HG03520 (cell line): ENCODE data around the gene TPD52L1.
A peak's percentile ranks its signal among the peaks of the same experiment; 100 is the strongest.
"Not testable (repeated sequence)": the region's sequence is repeated elsewhere in the genome, so short reads cannot be mapped to it uniquely, and the experiment has no call there.

Experiments used
- ATAC-seq: cut with Tn5 transposase; IDR thresholded peaks from one replicate; pipeline ENCODE4 v1.9.1; 2021; ENCODE audit warnings: mild to moderate bottlenecking, moderate library complexity; ENCODE audit not compliant: unreplicated experiment

The TPD52L1 gene, protein sequence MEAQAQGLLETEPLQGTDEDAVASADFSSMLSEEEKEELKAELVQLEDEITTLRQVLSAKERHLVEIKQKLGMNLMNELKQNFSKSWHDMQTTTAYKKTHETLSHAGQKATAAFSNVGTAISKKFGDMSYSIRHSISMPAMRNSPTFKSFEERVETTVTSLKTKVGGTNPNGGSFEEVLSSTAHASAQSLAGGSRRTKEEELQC

DNA sequence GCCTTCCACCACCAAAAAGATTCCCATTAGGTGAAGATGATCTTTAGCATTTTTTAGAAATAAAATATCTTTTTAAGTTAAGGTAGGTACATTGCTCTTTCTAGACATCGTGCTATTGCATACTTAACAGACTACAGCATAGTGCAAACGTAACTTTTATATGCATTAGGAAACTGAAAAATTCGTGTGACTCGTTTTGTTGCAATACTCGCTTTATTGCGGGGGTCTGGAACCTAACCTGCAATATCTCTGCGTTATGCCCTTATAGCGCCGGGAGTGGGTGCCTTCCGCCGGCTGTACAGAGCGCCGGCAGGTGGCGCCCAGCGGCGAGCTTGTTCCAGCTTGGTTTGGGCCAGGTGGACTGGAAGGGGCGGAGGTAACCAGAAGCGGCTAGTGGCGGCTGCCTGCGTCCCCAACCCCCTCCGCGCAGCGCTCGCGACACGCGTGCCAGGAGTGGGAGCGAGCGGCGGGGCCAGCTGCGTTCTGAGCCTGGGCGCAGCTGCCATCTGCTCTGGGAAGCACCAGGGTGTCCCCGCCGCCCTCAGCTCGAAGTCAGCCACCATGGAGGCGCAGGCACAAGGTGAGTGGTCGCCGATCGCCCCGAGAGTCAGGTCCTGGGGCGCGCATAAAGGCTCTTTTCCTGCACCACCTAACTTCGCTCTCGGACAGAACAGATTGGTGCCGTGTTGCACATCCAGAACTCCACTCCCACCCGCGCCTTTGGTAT, at the start of gene TPD52L1:
Gene TPD52L1 (plus strand): TSS at position 383 of the 727 bp plus-strand sequence. CDS start 179 bp downstream, at position 562.
- ATAC-seq, result peak; percentile 95

DNA sequence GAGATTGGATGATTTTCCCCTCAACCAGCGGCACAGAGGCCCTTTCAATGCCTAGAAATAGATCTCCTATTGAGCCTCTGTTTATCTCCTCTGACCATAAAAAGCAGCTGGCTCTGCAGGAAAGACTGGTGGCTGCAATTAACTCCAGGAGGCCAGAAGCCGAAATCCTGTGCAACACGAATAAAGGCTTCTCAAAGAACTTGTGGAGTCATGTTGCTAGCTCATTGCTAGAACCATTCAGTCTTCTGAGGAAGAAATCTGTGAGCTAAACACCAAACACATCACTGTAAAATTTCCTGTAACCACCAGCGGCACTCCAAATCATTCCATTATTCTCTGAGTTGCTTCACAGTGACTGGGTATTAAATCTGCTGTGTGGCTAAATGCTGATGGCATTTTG, 49.1 kb upstream of the TPD52L1 start:
- no peak for ATAC-seq

DNA sequence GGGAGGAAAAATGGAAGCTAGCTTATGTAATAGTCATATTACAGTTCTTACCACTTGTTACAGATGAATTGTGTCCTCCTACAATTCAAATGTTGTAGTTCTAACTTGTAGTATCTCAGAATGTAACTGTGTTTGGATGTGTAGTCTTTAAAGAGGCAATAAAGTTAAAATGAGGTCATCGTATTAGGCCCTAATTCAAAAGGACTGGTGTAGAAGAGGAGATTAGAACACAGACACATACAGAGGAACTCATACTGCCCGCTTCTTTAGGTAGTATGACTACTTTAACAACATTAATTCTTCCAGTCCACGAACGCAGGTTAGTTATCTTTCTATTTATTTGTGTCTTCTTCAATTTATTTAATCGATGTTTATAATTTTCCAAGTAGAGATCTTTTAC, 46.5 kb upstream of the TPD52L1 start:
- no peak for ATAC-seq

DNA sequence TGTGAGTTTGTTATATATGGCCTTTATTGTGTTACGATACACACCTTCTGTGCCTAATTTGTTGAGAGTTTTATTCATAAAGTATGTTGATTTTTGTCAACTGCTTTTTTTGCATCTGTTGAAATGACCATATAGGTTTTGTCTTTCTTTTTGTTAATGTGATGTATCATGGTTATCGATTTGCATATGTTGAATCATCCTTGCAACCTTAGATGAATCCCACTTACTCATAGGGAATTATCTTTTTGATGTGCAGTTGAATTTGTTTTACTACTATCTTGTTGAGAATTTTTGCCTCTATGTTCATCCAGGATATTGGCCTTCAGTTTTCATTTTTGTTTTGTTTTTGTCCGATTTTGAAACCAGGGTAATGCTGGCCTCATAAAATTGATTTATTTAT, 45.7 kb upstream of the TPD52L1 start:
- ATAC-seq, result no peak

DNA sequence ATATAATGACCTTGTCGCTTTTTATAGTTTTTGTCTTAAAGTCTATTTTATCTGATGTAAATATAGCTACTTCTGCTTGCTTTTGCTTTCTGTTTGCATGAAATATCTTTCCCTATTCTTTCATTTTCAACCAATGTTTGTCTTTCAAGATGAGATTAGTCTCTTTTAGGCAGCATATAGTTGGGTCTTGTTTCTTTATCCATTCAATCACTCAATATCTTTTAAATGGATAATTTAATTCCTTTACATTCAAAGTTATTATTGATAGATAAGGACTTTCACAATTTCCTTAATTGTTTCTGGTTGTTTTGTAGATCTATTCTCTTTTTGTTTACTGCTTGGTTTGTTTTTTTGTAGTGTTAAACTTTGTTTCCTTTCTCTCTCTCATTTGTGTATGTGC, 43.5 kb upstream of the TPD52L1 start:
- no peak for ATAC-seq

DNA sequence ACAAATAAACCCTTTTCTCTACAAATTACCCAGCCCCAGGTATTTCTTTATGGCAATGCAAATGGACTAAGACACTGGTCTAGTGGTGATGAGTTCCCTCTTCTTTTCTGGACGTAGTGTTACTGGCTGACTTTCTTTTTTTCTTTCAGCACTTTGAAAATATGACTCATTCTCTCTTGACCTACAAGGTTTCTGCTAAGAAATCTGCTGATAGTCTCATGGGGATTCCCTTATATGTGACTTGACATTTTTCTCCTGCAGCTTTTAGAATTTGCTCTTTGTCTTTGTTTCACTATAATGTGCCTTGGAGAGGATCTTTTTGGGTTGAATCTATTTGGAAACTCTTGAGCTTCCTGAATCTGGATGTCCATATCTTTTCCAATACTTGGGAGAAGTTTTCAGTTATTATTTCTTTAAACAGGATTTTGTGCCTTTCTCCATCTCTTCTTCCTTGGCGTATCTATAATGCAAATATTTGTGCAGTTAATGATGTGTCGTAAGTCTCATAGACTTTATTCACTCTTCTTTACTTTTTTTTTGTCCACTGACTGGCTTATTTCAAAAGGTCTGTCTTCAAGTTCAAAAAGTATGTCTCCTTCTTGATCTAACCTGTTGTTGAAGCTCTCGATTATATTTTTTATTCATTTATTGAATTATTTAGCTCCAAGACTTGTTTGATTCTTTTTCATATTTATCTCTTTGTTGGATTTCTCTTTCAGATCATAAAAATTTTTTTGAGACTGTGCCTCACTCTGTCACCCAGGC, 42.2 kb upstream of the TPD52L1 start:
- ATAC-seq, result no peak

DNA sequence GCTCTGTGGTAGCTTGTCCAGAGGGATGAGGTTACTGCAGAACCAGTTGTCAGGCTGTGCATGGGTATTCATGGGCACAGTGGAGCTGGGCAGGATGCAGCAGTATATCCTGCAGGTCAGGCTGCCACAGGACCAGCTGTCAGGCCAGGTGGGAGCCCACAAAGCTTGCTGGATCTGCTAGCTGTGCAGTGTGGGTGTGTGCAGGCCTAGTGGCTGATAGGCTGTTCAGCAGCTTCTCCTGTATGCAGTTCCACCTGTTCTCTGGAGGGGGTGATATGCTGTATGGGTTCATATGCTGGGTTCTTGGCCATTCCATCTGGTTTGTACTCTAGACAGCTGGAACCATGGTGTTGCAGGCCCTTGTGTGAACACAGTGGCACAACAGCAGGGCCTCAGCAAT, 40.6 kb upstream of the TPD52L1 start:
- no peak for ATAC-seq

DNA sequence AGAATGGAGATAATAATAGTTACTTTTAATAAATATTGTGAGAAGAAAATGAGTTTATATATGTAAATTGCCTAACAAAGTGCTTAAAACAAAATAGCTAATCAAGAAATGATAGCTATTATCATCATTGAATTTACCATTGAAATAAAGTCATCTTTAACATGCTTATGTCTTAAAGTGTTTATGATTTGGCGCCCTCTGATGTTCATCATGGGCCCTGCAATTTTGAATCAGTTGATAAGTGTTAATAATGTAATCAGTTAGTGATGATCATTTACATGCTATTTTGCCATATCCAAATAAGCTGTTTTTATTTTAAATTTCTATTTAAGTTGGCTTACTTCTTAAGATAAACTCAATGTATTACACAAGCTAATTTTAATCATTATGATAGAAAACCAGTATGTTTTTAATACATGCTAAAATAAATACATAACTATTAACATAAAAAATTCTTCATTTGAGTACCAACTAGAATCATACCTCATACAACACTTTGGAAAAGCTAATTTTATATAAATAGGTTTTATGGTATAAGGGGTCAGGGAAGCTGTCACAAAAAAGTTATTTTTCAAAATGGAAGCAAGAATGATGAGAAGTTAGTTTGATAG, 39.2 kb upstream of the TPD52L1 start:
- peak; percentile 61 for ATAC-seq

DNA sequence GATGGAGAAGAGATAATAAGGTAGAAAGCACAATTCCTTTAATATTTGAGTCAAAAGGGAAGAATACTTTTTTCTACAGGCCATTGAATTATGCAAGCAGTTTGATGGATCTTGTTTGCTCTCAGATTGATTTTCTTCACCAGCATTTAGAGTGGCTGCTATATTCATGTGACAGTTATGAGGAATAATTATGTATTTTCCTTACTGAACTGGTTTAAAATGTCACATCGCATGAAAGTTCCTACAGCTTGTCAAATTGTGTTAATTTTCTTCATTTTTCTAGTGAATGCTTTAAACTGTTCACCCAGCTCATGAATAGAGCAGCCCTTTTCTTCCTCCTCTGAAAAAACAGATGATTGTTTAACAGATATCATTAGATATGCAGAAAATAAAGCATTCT, 37.4 kb upstream of the TPD52L1 start:
- no peak for ATAC-seq

DNA sequence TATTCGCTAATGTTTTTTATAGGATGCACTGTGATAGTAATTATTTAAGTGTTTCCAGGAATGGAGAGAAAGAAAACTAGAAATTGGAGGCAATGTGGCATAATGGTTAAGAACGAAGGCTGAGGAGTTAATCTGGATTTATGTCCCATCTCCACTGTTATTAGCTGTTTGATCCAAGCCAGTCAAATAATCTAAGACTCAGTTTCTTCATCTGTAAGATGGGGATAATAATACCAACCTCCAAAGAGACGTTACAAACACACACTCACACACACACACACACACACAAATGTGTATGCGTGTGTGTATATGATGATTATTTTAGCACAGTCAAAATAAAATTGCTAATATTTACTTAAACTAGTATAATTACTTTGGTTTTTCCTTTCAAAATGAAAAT, 36.9 kb upstream of the TPD52L1 start:
- no peak for ATAC-seq

DNA sequence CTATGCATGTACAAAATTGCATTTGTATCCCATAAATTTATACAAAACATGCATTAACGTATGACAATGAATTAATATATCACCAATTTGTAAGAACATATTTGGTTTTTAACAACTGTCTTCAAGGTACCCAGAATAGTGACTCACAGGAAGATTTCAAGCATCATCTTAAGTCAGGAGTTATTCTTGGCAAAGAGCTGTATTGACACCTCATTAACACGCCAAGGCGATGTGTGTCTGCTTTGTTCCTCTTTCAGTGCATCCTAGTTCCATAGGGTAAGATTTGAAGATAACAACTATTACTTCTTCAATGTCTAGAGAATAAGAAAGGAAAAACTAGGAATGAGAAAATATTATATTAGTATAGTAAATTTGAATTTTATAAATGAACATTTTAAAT, 35.8 kb upstream of the TPD52L1 start:
- ATAC-seq, result no peak

DNA sequence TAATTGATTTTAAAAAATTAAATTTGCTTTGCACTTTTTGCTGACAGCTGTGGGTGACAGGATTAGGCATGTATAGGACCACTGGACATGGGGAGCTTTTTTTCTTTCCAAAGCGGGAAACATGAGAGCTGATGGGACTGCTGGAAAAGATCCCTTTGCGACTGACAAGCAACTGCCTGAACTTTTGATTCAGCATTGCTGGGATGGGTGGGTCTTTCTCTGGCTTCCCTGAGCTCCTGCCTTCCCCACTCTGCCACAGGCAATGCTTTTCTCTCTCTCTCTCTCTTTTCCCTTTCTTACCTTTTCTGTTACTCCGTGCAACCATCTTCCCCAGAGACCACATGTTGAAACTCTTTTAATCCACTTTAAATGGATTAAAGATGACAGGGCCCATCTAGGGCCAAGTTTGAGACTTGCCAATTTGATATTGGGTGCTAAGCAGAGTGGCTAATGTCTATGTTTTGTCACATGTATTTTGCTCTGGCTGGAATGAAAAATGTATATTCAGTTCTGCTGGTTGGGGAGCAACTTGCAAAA, 33.5 kb upstream of the TPD52L1 start:
- no peak for ATAC-seq

DNA sequence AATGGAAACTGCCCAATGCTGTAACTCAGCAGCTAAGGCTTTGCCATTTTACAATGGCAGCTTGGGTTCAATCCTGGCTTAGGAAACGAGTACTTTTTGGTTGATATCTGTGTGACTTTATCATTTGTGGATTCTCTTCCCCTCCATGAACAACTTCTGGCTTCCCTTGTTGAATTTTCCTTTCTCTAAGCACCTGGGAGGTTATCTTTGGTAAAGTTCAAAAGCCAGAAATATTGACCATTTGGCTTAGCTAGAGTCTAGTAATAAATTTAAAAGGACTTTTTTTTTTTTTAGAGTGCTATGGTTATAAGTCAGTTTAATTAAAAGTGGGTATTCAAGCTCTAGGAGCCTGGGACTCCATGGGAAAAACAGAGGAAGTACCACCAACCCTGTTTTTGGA, 31.7 kb upstream of the TPD52L1 start:
- ATAC-seq, result no peak

DNA sequence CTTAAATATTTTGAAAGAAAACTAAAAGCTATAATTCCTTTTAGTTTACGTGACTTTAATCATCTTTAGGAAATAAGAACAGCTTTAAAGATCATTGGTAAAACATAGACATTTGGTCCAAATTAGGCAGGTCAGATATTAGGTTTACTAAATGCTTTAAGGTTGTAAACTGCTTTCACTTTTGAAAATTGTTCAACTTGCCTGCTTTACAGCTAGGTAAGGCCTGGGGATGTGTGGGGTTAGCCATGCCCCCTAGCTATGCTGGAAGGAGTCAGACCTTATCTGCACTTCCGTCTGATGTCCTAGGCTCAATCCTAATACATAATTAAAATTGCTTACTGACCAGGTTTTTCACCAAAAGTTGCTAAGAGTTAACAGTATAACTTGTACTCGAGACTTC, 30.5 kb upstream of the TPD52L1 start:
- ATAC-seq, result no peak

DNA sequence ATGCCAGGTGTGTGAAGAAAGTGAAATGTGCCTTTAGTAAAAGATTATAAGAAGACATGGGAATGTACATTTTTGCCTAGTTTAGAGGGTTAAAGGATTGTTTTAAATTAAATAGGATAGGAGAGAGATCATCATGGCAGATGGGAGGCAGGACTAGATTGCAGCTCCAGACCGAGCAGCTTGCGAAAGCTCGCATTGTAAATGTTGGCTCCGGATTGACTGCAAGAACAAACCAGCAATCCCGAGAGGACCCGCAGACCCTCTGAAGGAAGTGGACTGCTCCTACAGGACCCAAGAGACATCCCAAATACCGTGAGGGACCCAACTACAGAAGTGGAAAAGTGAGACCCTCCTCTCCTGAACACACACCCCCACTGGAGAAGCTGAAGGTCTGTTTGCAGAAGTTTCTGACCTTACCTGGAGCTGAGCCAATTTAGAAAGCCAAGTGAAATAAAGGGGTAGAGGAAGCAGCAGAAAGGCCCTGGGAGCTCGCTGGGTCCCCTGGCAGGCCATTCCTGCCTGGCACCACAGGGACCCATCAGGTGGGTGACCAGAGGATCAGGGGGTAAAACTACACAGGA, 30.0 kb upstream of the TPD52L1 start:
- ATAC-seq, result no peak

DNA sequence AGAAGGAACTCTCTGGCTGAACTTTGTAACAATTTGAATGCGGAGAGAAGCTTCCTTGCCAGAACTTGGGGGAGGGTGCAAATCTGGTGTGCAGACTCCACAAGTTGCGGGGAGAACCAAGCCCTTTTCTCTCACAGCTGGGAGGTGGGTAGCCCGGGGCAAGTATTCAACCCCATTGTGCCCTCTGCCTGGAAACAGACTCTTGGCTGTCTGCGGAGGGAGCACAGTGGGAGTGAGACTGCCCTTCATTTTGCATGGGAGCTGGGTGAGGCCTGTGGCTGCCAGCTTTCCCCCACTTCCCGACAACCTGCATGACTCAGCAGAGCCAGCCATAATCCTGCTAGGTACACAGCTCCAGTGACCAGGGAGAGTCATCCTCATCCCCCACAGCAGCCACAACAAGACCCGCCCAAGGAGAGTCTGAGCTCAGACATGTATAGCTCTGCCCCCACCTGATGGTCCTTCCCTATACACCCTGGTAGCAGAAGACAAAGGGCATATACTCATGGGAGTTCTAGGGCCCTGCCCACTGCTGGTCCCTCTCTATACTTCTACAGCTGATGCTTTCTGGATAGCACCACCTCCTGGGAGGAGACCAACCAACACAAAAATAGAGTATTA, 29.4 kb upstream of the TPD52L1 start:
- no peak for ATAC-seq

DNA sequence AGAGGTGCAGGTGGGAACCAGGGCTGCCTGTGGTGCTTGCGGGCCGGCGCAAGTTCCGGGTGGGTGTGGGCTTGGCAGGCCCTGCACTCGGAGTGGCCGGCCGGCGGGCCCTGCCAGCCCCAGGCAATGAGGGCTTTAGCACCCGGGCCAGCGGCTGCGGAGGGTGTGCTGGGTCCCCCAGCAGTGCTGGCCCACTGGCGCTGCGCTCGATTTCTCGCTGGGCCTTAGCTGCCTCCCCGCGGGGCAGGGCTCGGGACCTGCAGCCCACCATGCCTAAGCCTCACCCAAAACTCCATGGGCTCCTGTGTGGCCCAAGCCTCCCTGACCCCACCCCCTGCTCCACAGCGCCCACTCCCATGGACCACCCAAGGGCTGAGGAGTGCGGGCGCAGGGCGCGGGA, 27.7 kb upstream of the TPD52L1 start:
- not testable (repeated sequence) for ATAC-seq

DNA sequence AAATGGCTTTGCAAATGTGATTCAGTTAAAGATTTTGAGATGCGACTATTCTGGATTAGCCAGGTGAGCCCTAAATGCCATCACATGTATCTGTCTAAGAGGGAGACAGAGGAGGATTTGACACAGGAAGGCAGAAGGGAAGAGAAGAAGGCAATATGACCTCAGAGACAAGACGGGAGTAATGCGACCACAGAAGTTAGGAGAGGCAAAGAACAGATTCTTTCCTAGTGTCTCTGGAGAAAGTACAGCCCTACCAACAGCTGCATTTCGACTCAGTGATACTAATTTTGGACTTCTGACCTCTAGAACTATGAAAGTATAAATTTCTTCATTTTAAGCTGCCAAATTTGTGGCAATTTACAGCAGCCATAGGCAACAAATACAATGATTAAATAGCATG, 24.2 kb upstream of the TPD52L1 start:
- ATAC-seq, result no peak

DNA sequence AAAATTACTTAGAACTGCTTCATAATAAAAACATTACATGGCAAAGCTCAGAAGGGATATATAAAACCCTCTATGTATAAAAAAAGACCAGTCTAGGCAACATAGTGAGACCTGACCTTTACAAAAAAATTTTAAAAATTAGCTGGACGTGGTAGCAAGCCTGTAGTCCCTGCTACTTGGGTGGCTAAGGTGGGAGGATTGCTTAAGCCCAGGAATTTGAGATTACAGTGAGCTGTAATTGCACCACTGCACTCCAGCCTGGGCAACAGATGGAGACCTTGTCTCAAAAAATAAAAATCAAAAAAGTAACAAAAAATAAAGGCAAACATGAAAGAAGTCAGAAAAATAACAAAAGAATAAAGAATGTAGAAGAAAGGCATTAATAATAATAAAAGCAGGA, 21.5 kb upstream of the TPD52L1 start:
- no peak for ATAC-seq

DNA sequence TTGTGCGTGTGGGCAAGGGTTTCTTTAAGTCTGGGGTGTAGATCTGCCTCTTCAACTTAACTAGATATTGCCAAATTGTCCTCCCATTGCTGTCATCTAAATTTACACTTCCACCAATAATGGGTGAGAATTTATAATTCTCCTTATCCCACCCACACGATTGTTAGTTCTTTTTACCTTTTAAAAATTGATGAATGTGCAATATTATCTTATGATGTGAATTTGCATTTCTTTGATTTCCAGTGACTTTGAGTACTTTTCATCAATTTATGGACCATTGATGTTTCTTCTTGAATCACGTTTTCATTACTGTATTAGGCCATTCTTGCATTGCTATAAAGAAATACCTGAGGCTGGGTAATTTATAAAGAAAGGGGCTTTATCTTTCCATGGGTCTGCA, 17.2 kb upstream of the TPD52L1 start:
- no peak for ATAC-seq

DNA sequence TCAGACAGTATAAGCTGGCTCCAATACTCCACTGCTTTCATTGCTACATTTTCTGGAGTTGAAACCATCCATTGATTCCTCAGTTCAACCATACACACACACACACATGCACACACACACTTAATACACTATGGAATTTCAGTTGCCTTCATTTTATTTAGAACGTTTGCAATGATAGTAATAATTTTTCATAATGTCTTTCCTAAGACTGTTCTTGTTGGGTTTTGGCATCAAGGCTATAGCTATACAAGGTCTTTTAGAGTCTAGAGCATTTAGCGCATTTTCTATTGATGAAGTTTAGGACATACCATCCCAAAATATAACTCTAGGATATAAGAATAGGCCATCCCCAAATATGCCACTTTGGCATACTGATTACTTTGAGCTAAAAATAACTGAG, 15.5 kb upstream of the TPD52L1 start:
- no peak for ATAC-seq
